Measurements from ENCODE around the gene NFKBIE. TPM values are rescaled to one million over a fixed set of nuclear protein-coding genes. Genes with fewer than 3 reads are reported as not detected.

Gene NFKBIE
- total RNA-seq, 1 donor from 2014 or later: 10.1 TPM

DNA sequence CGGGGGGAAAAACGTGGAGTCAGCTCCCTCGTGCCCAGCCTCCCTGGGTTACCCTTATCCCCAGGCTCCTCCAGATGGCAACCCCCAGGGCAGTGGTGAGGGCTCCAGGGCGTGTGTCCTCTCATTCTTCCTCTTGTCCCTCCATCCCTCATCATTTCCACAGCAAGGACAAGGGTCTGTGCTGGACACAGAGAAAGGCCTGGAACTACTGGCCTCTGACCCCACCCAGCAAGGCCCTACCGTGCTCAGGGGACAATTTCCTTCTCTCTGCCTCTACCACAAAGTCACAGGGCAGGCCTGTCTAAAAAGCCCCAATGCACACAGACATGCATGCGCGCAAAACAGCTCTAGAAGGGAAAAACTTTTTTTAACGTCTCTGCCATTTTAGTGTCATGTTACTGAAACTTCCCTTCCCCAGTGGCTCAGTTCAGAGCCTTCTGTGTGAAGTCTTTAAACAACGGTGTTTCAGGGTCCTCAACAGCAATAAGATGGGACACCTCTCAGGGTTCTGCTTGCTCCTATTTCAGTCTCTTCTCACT, 7.0 kb downstream of the NFKBIE start:
- Histone ChIP-seq H3K27me3 (ENCODE audit: insufficient read depth, low read length) (no peaks in the 10 kb centered on the region), H3K9me3 (ENCODE audit: insufficient read depth, low read depth, low read length) (no peaks in the 10 kb centered on the region), H3K9ac (ENCODE audit: low read length) (no peak overlapping the region), H3K27ac (ENCODE audit: low read depth, low read length) (no peak overlapping the region), H3K4me3 (ENCODE audit: insufficient read depth, low read depth, low read length) (no peak overlapping the region), H4K20me1 (ENCODE audit: insufficient read depth, low read length) (peaks cover 49% of the 10 kb centered on the region), H3K79me2 (ENCODE audit: insufficient read depth, low read length) (peaks cover 37% of the 10 kb centered on the region), H3K4me2 (ENCODE audit: low read length) (peak overlapping the region; percentile 100), H2AFZ (ENCODE audit: low read depth, low read length) (no peak overlapping the region), H3K4me1 (ENCODE audit: insufficient read depth, low read length) (peaks cover 21% of the 10 kb centered on the region), H3K36me3 (ENCODE audit: insufficient read depth, low read length) (peaks cover 18% of the 10 kb centered on the region)
- Mint-ChIP-seq H3K27me3 (ENCODE audit: low read depth, unreplicated experiment) (no peaks in the 10 kb centered on the region), H3K27ac (ENCODE audit: unreplicated experiment) (no peak overlapping the region), H3K36me3 (ENCODE audit: low read depth, unreplicated experiment) (peaks cover 6% of the 10 kb centered on the region), H3K9me3 (ENCODE audit: unreplicated experiment) (no peaks in the 10 kb centered on the region), H3K4me3 (ENCODE audit: unreplicated experiment) (peak overlapping the region; percentile 71), H3K4me1 (ENCODE audit: low read depth, unreplicated experiment) (peaks cover 38% of the 10 kb centered on the region)
- DNase-seq (ENCODE audit: low read depth) (no peak), FAIRE-seq (no peak)
- TF ChIP-seq, protein P1, sequence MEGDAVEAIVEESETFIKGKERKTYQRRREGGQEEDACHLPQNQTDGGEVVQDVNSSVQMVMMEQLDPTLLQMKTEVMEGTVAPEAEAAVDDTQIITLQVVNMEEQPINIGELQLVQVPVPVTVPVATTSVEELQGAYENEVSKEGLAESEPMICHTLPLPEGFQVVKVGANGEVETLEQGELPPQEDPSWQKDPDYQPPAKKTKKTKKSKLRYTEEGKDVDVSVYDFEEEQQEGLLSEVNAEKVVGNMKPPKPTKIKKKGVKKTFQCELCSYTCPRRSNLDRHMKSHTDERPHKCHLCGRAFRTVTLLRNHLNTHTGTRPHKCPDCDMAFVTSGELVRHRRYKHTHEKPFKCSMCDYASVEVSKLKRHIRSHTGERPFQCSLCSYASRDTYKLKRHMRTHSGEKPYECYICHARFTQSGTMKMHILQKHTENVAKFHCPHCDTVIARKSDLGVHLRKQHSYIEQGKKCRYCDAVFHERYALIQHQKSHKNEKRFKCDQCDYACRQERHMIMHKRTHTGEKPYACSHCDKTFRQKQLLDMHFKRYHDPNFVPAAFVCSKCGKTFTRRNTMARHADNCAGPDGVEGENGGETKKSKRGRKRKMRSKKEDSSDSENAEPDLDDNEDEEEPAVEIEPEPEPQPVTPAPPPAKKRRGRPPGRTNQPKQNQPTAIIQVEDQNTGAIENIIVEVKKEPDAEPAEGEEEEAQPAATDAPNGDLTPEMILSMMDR (IDR thresholded peaks at IDR 0.05; ENCODE audit: insufficient read depth, low read depth, low read length): no peak
- no peak for TF ChIP-seq EZH2 (IDR thresholded peaks at IDR 0.05; ENCODE audit: insufficient read depth, low read length)

- H3K4me3 ChIP-seq (ENCODE audit: insufficient read depth, low read depth, low read length): peak overlapping the region; percentile 85
- H3K4me2 ChIP-seq (ENCODE audit: low read length): peak overlapping the region; percentile 100
- peak overlapping the region; percentile 98 for H2AFZ ChIP-seq (ENCODE audit: low read depth, low read length)
- H3K79me2 ChIP-seq (ENCODE audit: insufficient read depth, low read length): peaks cover 41% of the 10 kb centered on the region
- Mint-ChIP-seq H3K9me3 (ENCODE audit: unreplicated experiment) (no peaks in the 10 kb centered on the region), H3K27ac (ENCODE audit: unreplicated experiment) (peak overlapping the region; percentile 59), H3K4me3 (ENCODE audit: unreplicated experiment) (peak overlapping the region; percentile 83), H3K4me1 (ENCODE audit: low read depth, unreplicated experiment) (peaks cover 36% of the 10 kb centered on the region), H3K36me3 (ENCODE audit: low read depth, unreplicated experiment) (peaks cover 10% of the 10 kb centered on the region), H3K27me3 (ENCODE audit: low read depth, unreplicated experiment) (no peaks in the 10 kb centered on the region)
- peaks cover 17% of the 10 kb centered on the region for H3K4me1 ChIP-seq (ENCODE audit: insufficient read depth, low read length)
- peak overlapping the region; percentile 90 for H3K9ac ChIP-seq (ENCODE audit: low read length)
- TF ChIP-seq EZH2 (IDR thresholded peaks at IDR 0.05; ENCODE audit: insufficient read depth, low read length): no peak
- TF ChIP-seq, protein P1 (IDR thresholded peaks at IDR 0.05; ENCODE audit: insufficient read depth, low read depth, low read length): no peak
- peaks cover 49% of the 10 kb centered on the region for H4K20me1 ChIP-seq (ENCODE audit: insufficient read depth, low read length)
- DNase-seq (ENCODE audit: low read depth): no peak
- H3K27ac ChIP-seq (ENCODE audit: low read depth, low read length): peak overlapping the region; percentile 51
- no peaks in the 10 kb centered on the region for H3K9me3 ChIP-seq (ENCODE audit: insufficient read depth, low read depth, low read length)
- FAIRE-seq: no peak
- H3K36me3 ChIP-seq (ENCODE audit: insufficient read depth, low read length): peaks cover 21% of the 10 kb centered on the region
- H3K27me3 ChIP-seq (ENCODE audit: insufficient read depth, low read length): no peaks in the 10 kb centered on the region
These were observed 7.5 kb downstream of the NFKBIE start for GRCh38 chr6:44257753-44258324.
